Activated gamma-delta T cell treated with anti-CD3 and anti-CD28 coated beads, Interleukin-2, amount 50 U/mL, for 16 hours (primary cell): ENCODE results near the gene FAM170B.

Experiments used
- DNase-seq: peaks from one replicate; pipeline ENCODE4 v3.0.0-alpha.2; 2020; ENCODE audit warnings: low read depth

FAM170B gene

GRCh38 chr10:49169776-49170175 lies 36.0 kb upstream of the FAM170B start:
- DNase-seq: no peak

DNA sequence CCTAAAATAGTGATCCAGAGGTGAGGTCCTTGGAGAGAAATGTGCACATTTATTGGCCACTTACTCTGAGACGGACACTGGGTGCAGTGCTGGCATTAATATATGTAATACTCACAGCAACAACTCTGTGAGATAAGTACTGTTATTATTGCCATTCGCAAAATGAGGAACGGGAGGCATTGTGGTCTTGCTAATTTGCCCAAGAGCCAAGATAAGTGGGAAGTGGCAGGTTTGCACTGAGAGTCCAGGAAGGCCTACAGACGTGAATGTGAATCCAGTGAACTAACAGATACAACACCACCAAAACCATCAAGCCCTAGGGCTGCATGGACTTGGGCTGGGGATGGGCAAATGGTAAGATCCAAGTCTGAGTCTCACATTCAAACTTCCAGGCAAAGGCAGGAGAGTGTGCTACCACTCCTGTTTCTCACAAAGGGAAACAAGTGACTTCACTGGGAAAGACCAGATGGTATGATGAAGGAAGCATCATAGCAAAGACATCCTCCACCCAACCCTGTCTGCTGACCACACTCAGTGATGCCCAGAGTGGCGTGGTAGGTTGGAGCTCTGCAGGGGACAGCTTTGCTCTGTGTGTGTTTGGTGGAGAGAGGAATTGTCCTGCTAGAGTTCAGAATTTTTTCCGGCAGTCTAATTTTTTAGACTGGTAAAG lies 35.1 kb upstream of the FAM170B start:
- DNase-seq: no peak

DNA sequence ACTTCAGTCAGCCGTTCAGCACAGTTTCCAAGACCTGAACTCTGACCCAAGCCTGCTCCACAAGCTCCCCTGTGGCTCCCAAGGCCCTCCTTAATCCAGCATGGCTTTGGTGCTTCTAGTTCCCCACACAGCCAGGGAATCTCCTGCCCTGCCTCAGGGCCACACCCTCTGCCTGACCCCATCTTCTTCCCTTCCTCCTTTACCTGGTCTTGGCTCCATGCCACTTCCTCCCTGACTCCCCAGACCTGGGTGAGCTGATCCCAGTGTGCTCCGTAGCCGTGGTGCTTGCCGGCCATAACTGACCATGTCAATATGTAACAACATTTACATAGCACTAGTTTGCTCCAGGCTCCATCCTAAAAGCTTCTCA lies 34.3 kb upstream of the FAM170B start:
- DNase-seq: no peak

GRCh38 chr10:49167425-49168170 lies 33.8 kb upstream of the FAM170B start:
- no peak for DNase-seq

- DNase-seq: no peak
These were observed 32.9 kb upstream of the FAM170B start for GRCh38 chr10:49166484-49167400.

GRCh38 chr10:49165821-49166483 lies 32.1 kb upstream of the FAM170B start:
- DNase-seq: no peak

- DNase-seq: no peak
These were observed 31.4 kb upstream of the FAM170B start for GRCh38 chr10:49165259-49165658.

DNA sequence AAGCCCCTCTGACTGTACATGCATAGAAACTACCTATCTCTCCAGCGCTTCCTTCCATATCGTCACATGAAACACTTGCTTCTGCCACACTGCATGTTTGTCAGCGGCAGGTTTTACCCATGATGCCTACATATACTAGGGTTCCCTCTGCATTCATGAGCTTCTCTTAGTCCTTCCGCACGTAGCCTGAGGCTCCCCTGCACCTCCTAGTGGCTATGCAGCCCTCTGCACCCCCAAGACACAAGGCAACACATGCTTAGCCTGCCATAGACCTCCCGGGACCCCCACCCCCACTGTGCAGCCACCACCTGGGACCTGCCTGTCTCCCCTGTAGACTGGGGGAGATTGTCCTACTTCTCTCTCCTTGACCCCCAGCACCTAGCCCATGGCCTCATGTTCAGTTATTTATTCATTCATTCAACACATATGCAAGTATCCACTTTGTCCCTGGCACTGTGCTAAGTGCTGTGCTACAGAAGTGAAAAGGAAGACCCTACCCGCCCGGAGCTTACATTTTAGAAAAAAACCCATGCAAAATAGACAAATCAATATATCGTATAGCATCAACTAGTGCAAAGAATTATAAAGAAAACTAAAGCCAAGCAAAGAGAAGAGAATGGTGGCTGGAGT lies 30.9 kb upstream of the FAM170B start:
- peak; percentile 7 for DNase-seq

- DNase-seq: no peak
These were observed 29.9 kb upstream of the FAM170B start for GRCh38 chr10:49163741-49164140.

DNA sequence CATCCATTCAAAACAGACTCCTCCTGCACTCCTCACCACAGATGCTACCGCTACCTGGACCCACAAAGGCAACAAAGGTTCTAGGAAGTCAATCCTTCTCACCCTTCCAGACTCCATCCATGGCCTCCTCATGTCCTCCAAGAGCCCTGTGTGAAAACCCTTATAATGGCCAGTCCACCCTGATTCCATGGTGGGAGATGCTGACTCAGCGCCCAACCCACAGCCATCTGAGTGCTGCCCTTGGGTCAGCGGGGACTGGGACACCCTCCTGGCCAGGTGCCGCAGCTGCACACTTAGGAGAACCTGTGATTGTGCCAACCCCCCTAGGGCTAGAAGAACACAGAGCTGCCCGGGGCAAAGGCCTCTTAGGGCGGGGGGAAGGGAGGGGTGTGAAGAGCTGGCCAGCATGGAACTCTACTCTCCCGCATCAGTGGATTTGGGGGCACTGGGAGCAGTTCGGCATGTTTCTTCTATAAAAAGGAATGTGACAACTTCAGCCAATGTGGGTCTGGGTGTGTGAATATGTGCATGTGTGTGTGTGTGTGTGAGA lies 29.0 kb upstream of the FAM170B start:
- DNase-seq: no peak

DNA sequence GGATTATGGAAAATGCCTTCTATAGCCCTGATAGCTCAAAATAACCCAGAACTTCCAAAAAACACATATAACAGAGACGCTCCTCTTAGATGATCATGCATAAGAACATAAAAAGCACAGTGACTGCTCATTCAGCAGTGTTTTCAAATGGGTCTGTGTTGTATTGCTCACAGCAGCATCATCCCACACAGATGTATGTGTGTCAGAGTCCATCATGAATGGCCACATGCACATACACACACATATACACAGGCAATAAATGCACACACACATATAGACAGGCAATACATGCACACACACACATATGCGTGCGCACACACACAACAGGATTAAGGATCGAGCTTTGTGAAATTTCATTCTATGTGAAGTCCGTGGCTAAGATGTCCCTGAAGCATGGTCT lies 28.2 kb upstream of the FAM170B start:
- DNase-seq: no peak

GRCh38 chr10:49161411-49161997 lies 27.7 kb upstream of the FAM170B start:
- no peak for DNase-seq

GRCh38 chr10:49160814-49161213 lies 27.0 kb upstream of the FAM170B start:
- DNase-seq: no peak

- DNase-seq: no peak
These were observed 26.3 kb upstream of the FAM170B start for GRCh38 chr10:49160110-49160509.

- DNase-seq: no peak
These were observed 25.1 kb upstream of the FAM170B start for GRCh38 chr10:49158915-49159314.

GRCh38 chr10:49158404-49158803 lies 24.6 kb upstream of the FAM170B start:
- DNase-seq: no peak

GRCh38 chr10:49157229-49157628 lies 23.4 kb upstream of the FAM170B start:
- no peak for DNase-seq

GRCh38 chr10:49154641-49155040 lies 20.8 kb upstream of the FAM170B start:
- no peak for DNase-seq

DNA sequence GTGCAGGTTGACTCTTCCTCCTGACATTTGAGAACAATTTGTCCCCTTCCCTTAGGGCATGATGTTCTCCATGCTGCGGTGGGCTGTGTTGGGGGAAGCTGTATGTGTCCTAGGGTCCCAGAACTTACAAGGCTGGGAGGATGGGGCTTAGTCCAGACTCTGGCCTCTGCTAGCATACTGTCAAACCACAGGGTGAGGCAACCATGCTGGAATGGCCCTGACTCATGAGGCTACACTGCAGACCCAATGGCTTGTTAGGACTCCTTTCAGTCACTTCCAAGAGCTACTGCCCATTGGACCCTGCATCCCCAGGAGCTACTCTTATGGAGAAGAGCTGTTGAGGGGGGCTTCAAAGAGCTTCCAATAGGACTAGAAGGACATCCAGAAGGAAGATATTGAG lies 20.1 kb upstream of the FAM170B start:
- DNase-seq: no peak

DNA sequence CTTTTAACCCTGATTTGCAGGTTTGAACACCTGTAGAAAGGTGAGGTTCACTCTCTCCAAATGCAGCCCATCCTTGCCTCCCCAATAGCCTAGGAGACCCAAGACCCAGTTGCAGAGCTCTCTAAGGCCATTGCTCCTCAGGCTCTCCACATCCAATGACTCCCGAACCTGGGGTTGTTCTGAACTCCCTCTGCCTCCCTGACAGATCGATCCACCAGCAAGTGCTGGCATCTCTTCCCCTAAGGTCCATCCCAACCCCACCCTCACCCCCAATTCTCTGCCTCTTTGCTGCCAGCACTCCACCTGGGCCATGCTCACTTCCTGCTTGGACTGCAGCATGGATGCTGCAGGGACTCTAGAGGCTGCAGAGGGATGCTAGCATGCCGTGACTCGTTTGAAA lies 19.3 kb upstream of the FAM170B start:
- no peak for DNase-seq

- DNase-seq: no peak
These were observed 18.8 kb upstream of the FAM170B start for GRCh38 chr10:49152663-49153062.
